ENCODE results near the gene DAPK2.
"Not testable (repeated sequence)": the region's sequence is repeated elsewhere in the genome, so short reads cannot be mapped to it uniquely, and the experiment has no call there.

Gene DAPK2

DNA sequence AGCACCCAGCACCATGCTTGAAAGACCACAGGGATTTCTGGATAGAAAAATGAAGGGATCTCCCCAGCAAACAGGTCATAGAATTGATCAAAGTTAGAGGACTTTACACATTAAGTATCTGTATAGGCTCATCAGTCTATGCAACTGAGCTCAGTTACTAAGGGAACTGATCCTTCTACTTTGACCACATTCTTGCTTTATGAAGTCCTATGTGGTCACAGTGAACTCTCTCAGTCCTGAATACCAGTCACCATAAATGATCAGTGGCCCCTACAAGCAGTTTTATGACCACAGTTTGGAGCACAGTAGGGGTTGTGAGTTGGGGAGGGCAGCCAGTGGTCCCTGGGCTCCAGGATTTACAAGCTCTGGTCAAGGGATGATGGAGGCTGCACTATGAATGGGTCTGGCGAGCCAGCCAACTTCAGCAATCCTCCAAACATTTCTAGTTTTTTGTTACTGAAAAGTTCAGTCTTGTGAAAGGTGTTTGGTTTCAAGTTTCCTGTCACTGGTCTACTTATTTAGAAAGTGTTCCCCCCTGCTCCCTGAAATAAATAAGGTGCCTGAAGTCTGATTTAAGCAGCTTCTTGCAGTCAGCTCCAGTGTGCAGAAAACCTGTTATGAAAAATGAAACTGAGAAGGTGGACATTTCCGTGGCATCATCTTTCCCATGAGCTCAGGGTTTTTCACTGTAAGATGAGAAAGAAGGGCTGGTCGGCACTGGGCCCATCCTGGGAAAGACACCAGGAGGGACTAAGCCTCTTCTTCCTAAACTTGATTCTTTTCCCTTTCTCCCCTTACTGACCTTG lies 75.5 kb downstream of the DAPK2 start:
- peak in 1 of 2 donors; percentile 16 for DNase-seq

DNA sequence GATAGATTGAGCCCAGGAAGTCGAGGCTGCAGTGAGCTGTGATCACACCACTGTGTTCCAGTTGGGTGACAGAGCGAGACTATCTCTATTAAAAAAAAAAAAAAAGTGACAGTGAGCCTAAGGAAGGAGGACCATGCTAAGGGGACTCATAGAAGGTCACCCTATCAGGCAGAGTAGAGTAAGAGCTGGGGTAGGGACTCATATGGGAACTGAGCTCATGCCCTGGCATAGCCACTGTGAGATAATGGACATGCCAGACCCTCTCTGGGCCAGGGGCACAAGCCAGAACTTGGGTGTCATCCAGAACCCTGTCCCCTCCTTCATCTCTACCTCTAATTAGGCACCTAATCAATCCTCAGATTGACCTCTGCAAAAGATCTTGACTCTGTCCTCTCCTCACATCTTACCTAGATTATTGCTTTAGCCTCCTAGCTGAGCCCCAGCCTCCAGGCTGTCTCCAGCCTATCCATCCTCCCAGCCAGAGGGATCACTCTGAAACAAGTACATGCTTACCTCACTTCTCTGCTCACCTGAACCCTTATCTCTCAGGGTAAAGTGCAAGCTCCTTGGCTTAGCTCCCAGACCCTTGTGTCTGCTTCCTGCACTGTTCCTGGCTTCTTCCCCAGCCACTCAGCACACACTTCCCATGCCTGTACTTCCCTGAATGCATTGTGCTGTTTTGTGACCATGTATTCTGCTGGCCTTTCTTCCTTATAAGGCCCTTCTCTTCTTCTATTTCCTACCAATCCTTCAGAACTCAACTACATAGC lies 76.4 kb downstream of the DAPK2 start:
- DNase-seq, result no peak

DNA sequence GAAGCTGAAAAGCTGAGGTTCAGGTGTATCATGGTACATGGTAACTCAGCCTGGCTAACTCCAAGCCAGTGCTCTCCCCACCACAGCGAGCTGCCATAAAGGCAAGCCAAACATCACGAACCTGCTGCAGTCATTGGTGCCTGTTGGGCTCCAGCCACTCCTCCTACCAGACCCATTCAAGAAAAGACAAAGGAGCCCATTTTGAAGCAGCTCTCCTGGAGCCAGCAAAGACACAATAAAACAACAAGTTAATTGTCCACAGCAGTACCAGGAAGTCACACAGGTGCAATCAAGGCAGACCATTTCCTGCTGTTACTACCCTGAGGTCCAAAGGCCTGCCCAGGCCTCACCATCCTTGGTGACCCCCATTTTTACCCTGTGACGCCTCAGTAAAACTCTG lies 77.6 kb downstream of the DAPK2 start:
- no peak for DNase-seq

DNA sequence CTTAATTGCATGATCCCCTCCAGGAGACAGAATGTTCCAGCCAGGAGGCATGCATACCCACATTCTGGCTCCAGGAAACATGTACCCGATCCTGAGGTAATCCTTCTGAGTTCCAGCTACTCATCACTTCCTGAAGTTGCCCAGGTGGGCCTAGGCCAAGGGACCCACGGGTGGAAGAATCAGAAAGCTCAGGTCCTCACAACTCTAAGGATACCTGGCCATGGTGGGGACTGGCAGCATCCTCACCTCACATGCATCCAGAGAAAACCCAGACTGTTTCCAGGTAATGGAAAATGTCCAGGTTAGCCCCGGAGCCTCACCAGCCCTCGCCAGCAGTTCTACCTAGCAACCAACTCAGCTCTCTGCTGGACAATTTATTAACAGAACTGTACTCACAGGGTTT lies 78.2 kb downstream of the DAPK2 start:
- DNase-seq, result no peak

DNA sequence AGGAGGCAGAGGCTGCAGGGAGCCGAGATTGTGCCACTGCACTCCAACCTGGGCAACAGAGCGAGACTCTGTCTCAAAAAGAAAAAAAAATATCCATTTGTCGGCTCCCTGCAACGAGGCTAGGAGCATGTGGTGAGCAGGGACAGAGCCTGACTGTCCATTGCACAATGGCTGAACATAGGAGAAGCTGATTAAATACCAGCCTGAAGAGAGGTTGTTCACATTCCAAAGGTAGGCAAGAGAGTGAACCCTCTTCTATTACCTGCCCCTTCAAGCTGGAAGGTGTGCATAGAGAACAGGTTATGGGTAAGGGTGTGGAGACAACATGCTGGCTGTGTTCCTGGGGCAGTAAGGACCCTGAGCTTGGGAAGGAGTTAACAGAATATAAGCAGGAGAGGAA lies 78.7 kb downstream of the DAPK2 start:
- DNase-seq, result no peak

DNA sequence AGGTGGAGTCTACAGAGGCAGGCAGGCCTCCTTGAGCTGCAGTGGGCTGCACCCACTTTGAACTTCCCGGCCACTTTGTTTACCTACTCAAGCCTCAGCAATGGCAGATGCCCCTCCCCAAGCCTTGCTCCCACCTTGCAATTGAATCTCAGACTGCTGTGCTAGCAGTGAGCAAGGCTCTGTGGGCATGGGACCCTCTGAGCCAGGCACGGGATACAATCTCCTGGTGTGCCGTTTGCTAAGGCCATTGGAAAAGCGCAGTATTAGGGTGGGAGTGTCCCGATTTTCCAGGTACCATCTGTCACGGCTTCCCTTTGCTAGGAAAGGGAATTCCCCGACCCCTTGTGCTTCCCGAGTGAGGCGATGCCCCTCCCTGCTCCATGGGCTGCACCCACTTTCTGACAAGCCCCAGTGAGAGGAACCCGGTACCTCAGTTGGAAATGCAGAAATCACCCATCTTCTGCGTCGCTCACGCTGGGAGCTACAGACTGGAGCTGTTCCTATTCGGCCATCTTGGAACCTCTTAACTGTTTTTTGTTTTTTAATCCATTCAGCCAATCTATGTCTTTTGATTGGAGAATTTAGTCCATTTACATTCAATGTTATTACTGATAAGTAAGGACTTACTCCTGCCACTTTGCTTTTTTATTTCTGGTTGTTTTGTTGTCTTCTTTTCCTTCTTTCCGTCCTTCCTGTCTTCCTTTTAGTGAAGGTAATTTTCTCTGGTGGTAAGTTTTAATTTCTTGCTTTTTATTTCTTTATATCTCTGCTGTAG lies 83.2 kb downstream of the DAPK2 start:
- DNase-seq, result not testable (repeated sequence)

DNA sequence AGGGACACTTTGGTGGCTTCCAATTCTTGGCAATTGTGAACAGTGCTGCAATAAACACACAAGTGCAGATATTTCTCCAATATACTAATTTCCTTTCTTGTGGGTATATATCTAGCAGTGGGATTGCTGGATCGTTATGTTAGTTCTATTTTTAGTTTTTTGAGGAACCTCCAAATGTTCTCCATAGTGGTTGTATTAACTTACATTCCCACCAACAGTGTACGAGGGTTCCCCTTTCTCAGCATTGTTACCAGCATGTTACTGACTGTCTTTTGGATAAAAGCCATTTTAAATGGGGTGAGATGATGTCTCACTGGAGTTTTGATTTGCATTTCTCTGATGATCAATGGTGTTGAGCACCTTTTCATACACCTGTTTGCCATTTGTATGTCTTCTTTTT lies 92.8 kb downstream of the DAPK2 start:
- no peak for DNase-seq

DNA sequence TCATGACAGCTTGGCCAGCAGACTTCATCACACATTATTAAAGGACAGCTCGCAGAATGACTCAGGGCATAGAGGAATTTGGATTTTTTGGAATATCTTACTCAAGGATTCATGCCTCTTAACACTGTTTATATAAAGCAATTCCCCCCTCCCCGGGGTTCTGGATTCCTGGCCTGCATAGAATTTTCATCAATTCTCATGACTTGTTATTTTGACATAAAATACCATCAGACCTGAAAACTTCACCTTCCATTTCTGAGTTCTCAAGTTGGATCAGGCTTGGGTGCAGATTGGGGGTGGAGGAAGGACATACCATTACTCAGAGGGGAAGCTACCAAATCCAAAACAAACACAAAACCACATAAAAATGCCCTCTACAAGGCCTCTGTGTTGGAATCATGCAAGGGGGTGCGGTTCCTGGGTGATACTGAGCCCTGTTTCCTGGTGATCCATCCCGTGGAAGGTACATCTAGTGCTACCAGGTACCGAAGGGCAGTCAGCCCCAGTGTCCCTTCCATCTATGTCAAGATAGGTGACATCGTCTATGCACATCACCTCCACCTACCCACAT lies 95.3 kb downstream of the DAPK2 start:
- DNase-seq, result no peak

DNA sequence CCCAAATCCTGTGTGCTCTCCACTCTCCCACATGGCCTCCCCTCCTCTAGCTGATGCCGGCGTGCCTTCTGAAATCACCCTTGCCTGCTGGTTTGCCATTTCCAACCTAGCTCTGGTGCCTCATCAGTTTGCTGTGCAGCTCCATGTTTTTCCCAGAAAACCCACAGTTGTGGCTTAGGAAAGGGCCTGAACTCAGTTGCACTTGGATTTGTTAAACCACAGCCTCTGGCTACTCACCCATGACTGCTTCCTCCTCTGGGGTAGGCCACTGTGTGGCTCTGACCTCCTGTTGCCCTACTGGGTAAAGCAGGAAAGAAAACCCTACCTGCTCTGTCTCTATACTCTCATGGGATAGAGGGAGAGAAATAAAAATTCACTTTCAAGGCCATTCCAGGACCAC lies 97.3 kb downstream of the DAPK2 start:
- no peak for DNase-seq

DNA sequence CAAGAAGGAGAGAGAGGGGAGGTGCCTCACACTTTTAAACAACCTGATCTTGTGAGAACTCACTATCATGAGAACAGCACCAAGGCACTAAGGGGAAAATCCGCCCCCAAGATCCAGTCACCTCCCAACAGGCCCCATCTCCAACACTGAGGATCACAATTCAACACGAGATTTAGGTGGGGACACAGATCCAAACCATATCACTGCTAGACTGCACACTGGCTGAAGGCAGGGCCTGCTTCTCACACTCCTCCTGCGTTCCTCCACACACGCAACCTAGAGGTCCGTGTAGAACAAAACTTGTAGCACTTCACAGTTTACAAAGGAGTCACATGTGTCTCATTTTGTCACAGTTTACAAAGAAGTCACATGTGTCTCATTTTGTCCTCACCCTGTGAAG lies 97.8 kb downstream of the DAPK2 start:
- no peak for DNase-seq

DNA sequence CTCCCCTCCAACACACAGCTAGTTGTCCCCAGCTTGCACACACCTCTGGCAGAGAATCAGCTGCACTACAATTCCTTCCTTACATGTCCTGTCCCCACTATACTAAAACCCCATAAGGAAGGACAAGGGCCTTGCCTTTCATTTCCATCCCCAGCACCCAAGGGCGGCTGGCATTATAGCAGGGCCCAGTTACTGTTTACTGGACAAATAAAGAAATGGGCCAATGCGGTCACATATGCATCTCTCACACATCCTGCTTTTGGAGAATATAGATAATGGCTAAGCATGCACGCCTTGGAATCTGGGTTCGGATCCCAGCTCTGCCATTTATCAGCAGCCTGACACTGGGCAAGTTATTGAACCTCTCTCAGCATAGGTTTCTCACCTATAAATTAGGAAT lies 99.1 kb downstream of the DAPK2 start:
- no peak for DNase-seq

DNA sequence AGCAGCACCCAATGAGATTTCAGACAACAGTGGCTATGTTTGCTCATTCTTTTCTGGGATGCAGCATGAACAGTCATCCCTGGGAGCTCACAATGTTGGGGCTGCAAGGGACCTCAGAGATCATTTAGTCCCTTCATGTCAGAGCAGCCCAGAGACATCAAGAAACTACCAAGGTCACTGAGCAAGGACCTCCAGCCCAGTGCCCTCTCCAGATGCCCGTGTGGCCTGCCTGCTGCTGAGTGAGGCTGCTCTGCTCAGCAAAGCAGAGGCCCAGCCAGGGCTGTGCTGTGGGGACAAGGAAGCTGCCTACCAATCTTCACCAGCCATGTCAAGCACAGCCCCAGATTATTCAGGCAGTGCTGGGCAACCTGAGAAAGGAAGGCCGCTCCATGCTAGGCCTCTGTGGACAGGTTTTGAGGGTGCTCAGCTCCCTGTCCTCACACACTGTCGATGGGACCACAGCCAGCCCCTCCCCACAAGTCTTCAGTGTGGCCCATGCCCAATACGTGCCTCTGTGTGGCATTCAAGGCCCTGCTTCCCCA lies 99.7 kb downstream of the DAPK2 start:
- no peak for DNase-seq

DNA sequence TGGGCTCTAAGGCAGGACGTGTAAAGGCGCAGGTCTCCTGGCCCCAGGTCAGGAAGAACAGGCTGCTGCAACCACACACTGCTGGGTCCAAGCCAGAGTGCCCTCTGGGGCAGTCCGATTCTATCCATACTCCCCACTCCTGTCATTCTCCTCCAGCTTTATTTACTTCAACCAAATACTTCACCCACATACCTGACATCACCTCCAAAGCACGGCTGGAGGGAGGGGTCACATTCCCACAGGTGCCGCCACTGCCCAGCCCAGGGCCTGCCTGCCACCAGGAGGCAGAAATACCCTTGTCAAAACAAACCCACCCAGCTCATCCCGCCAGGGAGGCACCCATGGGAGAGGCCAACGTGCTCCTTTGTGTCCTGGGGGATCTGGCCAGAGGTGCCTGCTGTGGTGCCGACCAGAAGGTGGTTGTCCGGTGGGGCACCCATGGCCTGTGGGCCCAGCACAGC lies 100.4 kb downstream of the DAPK2 start:
- DNase-seq, result no peak

DNA sequence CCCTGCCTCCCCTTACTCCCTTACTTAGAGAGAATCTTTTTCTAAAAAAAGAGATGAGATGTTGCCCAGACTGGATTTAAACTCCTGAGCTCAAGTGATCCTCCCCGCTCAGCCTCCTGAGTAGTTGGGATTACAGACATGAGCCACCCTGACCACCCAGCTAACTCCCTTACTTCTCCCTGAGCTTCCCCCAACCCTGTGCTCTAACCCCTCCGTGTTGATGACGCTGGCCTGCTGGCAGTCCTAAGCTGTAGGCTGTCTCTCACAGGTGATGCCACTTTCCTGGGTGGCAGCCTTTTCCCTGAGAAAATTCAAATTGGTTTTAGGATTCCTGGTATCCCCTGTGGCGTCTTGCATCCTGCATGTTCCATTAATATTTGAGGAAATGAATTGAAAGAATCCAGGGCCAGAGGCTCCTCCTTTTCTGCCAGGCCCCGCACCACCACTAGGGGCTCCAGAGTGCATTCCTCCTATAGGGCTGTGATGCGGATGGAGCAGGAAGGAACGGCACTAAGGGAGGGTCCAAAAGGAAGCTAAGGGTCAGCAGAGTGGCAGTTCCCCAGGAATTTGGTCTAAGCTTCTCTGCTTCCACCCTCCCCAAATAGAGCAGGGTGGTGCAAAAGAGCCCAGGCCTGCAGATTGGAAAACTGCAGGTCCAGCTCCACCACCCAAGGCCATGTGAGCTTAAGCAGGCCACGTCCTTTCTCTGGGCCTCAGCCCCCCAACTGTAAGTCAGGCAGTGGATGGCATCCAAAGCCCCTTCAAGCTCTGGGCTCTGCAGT lies 101.1 kb downstream of the DAPK2 start:
- peak; percentile 56 to 57 for DNase-seq

DNA sequence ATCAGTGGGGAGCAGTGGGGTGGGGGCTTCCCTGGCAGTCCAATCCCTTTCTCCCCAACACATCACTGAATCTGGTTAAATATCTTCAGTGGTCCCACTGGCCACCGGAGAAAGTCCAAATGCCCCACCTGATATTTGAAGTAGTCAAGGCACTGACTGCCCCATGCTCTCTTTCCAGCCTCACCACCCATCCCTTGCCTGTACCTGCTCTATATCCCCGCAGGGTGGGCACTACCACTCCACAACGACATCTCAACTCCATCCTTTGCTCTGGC lies 101.7 kb downstream of the DAPK2 start:
- no peak for DNase-seq

DNA sequence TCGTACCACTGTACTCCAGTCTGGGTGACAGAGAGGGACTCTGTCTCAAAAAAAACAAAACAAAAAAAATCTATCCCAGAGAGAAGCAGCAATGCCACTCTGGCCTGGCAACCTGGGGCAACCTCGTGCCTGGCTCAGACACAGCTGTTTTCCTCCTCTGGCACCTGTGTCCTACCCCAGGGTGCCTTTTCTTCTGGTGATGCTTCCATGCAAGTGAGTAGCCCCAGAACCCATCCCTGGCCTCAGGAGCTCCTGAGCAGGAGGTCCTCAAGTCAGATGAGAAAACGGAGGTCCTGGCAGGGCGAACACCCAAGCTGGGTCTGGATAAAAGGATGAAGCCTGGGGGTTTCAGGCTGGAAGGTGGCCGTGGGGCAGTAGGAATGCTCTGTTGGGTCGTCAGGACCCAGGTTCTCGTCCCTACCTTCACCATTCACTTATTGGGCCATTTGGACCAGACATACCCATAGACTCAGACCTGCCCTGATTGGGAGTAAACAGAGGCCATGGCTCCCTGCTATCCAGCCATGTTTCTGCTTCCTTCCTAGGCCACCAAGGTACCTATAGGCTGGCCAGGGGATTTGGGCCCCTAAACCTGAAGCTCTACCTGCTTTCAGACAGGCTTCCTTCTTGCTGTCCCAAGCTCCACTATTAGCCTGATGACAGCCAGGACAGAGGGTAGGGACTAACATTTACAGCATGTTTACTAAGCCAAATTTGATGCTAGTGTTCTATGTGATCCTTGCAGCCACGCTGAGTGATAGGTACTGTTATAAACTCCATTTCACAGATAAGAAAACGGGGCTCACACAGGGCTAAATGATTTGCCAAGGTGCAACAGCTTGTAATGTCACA lies 102.2 kb downstream of the DAPK2 start:
- no peak for DNase-seq

DNA sequence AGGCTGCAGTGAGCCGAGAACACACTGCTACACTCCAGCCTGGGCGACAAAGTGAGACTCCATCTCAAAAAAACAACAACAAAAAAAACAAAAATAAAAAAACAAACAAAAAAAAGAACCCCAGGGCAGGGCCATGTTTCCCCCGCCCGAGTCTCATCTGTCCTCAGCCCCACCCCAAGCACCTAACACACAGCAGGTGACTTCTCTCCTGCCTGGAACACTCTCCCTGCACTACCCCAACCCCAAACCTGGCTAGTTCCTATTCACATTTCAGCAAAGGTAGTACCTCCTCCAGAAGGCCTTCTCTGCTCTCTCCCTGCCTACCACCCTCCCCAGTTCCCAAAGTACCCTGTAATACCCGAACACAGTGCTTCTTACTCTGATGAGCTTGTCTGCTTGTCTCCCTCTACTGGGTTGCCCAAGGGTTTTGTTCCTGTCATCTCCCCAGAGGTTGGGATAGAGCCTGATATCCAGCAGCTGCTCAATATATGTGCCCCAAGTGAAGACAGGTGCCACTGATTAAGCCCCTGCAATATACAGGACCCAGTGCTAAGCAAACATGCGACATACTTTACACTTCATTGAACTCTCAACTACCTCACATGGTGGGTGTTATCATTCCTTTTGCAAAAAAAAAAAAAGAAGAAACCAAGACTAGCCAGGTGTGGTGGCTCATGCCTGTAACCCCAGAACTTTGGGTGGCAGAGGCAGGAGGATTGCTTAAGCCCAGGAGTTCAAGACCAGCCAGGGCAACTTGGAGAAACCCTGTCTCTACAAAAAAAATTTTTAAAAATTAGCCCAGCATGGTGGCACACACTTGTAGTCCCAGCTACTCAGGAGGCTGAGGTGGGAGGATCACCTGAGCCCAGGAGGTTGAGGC lies 103.6 kb downstream of the DAPK2 start:
- DNase-seq, result no peak

DNA sequence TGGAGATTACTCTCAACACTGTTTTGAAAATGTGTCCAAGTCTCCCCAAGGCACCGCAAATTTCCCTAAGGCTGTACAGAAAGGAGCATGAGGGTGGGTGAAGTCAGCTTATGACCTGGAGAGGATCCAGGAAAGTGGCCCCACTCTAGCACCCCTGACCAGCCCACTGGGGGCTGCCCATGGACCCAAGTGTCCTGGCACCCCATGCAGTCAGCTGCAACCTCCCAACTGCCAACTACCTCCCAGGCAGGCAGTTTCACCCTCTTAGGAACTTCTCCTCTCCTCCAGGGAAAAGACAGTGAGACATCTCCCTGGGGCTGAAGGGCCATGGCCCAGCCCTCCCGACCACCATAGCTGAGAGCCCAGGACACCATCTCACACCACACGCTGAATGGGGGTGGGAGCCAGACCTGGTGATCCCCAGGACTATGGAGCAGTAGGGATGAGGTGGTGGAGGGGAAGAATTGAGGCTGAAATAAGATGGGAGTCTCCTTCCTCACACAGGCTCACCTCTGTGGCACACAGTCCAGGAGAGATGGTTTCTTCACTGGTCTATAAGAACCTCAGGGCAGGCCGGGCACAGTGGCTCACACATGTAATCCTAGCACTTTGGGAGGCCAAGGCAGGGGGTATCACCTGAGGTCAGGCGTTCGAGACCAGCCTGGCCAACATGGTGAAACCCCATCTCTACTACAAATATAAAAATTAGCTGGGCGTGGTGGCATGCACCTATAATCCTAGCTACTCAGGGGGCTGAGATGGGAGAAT lies 104.4 kb downstream of the DAPK2 start:
- DNase-seq, result no peak

DNA sequence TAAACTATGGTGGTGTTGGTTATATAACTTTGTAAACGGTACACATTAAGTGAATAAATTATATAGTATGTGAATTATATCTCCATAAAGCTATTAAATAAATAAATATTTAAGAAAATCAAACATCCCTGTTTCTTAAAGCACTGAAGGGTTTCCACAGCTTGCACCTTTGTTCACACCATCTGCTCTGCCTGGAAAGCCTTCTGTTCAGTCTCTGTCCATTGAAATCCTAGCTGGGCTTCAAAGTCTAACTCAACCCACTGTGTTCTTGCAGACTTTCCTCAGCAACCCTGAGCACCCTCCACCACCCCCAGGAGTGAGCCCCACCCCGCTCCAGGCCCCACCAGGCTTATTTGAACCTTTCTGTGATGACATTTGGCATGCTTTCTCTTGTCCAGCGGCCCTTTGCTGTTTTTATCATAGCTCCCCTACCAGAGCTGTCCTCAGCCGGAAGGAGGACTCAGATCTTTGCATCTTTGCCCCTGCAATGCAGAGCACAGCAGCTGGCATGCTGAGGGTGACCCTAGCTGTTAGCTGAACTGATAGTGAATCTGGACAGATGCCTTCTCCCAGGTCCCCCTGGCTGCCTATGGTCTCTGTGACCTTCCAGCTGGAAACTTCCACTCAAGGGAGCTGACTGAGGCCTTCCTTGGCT lies 105.2 kb downstream of the DAPK2 start:
- no peak for DNase-seq

Data from CD4-positive, alpha-beta T cell treated with Interleukin-1 beta for 1 hour (primary cell).